NK-92 (cell line): ENCODE measurements around the gene PARPBP.
"Not testable (repeated sequence)": the region's sequence is repeated elsewhere in the genome, so short reads cannot be mapped to it uniquely, and the experiment has no call there.

Experiments used
- DNase-seq: peaks from one replicate; lab custom pipeline; 2025; ENCODE audit not compliant: unreplicated experiment; lab: John Stamatoyannopoulos, UW

PARPBP gene, protein sequence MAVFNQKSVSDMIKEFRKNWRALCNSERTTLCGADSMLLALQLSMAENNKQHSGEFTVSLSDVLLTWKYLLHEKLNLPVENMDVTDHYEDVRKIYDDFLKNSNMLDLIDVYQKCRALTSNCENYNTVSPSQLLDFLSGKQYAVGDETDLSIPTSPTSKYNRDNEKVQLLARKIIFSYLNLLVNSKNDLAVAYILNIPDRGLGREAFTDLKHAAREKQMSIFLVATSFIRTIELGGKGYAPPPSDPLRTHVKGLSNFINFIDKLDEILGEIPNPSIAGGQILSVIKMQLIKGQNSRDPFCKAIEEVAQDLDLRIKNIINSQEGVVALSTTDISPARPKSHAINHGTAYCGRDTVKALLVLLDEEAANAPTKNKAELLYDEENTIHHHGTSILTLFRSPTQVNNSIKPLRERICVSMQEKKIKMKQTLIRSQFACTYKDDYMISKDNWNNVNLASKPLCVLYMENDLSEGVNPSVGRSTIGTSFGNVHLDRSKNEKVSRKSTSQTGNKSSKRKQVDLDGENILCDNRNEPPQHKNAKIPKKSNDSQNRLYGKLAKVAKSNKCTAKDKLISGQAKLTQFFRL

GRCh38 chr12:102119674-102120563 lies at the start of gene PARPBP, which contains the start of gene NUP37:
Gene PARPBP, plus strand, starts transcription at chr12:102120183. Its CDS starts 3,706 bp downstream, at chr12:102123889.
Gene NUP37, minus strand, starts transcription at chr12:102120114. Its CDS starts 1,596 bp downstream, at chr12:102118518.
- DNase-seq = peak; percentile 57

GRCh38 chr12:102072092-102072491 lies 47.9 kb upstream of the PARPBP start:
- not testable (repeated sequence) for DNase-seq

DNA sequence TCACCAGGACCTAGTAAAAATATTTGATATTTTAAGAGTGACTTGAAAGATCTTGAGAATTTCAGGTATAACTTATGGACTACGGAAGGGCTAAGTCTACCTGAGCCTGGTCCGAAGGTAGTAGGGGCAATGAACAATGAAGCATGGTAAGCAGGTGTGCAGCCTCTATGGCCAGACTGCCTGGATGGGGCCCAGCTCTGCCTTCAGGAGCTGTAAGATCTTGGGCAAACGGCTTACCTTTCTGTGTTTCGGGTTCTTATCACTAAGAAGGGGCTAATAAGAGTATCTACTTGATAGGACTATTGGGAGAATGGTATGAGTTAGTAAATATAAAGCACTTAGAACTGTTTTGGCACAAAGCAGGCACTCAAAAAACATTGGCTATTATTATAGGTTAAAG lies 39.1 kb upstream of the PARPBP start:
- DNase-seq = no peak

- not testable (repeated sequence) for DNase-seq
Observed at GRCh38 chr12:102089228-102089835, 30.7 kb upstream of the PARPBP start.

GRCh38 chr12:102093319-102093718 lies 26.7 kb upstream of the PARPBP start:
- DNase-seq = no peak

- no peak for DNase-seq
Observed at GRCh38 chr12:102095677-102096263, 24.2 kb upstream of the PARPBP start.

DNA sequence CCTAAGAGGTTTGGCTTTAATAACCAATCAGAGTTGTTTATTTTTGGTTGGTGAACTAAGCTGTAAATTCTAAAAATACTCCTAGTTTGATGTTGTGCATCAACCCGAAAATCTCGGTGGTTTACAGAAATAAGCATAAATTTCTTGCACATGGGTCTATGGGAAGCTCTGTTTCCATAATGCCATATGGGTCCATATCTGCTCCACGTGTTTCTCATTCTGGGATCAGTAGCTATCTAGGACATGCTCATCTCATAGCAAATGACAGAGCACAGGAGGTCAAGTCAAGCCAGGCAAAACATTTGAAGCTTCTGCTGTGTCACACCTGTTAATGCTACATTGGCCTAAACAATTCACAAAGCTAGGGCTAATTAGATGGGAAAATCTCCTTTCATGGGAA lies 23.1 kb upstream of the PARPBP start:
- no peak for DNase-seq

DNA sequence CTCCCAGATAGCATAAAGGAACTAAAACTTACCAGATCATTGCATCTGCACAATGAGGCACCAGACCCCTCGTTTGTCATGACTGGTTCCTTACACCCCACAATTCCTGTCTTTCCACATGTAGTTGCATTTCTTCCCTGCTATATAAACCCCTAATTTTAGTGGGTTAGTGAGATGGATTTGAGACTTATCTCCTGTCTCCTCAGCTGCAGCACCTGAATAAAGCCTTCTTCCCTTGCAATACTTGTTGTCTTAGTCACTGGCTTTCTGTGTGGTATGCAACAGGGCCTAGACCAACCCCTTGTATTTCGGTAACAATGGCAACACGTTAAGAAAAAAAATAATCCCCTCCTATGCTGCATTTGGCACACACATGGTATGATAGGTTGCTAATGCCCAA lies 13.1 kb upstream of the PARPBP start:
- DNase-seq = no peak

GRCh38 chr12:102107970-102108369 lies 12.0 kb upstream of the PARPBP start:
- no peak for DNase-seq

GRCh38 chr12:102110782-102111181 lies 9.2 kb upstream of the PARPBP start:
- no peak for DNase-seq

DNA sequence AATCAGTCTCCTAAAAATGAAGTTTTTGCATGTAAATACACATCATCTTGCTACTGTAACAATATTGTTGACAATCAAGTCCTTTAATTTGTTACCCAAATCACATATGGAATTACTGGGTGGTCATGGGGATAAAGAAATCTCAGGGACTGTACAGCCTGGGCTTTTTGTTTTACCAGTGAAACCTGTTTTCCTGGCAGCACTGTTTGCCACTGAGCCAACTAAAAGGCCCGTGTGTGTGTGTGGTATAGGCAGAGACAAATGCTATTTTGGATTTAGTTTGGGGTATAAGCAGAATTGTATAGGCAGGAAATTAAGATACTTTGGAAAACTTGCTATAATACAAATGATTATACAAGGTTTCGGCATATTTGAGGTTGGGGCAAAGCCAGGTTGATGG lies 5.8 kb upstream of the PARPBP start:
- no peak for DNase-seq

DNA sequence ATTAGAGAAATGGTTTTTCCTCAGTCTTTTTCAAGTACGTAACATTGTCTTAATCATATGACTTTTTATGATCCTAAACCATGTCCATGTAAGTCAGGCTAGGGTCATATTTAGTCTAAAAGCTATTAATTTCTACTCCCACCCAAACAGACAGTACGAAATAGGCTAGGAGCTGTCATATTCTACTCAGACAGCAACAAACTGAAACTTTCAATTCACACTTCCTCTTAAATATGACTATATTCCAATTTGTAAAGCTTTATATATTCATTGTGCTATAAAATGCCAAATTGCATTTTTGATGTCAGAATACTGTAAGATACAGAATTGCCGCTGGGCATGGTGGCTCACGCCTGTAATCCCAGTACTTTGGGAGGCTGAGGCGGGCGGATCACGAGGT lies 3.6 kb upstream of the PARPBP start:
- no peak for DNase-seq

DNA sequence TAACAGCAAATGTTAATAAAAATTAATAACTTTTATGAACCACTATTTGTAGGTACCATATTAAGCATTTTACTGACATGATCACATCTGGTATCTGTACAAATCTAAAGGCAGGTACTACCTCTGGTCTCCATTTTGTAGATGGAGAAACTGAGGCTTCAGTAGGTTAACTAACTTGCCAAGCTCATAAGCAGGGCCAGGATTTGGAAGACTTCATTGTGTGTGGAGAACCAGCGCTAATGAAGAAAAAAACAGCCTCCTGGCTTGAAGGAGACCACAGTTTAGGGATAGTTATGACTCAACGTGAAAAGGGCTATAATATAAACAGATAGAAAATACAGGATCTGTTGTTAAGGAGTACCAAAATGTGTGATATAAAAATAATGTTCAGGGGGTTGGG lies 1.1 kb upstream of the PARPBP start:
- no peak for DNase-seq

DNA sequence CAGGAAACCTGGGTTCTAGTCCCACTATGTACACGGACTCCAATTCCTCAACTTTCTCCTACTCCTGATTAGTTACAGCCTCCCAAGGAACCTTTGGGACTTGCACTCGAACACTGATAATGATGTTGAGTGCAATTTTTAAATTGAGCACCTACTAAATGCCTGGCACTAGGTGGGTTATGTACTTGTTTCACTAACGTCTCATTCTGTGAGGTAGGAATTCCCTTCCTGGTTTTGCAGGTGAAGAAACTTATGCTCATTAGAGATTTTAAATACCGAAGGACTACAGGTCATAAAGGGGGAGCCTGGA lies 536 bp downstream of the PARPBP start:
- DNase-seq = no peak

DNA sequence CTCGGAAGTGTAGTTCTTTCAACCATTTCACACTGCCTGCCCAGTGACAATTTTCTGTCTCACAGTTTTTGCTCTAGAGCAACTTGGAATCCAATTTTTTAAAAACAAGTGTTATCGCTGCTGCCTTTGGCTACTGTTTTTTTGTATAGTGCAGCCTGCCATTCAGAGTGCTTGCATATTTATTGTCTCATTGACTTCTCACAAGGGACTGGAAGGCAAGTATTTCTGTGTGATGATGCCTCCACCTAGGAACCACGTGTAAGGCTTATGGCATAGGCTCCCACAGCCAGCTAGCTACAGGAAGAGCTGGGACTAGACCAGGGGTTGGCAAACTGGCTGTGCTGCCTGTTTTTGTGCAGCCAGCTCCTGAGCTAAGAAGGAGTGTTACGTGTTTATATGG lies 903 bp downstream of the PARPBP start:
- DNase-seq = no peak

GRCh38 chr12:102121328-102121727 lies 1.3 kb downstream of the PARPBP start:
- not testable (repeated sequence) for DNase-seq

DNA sequence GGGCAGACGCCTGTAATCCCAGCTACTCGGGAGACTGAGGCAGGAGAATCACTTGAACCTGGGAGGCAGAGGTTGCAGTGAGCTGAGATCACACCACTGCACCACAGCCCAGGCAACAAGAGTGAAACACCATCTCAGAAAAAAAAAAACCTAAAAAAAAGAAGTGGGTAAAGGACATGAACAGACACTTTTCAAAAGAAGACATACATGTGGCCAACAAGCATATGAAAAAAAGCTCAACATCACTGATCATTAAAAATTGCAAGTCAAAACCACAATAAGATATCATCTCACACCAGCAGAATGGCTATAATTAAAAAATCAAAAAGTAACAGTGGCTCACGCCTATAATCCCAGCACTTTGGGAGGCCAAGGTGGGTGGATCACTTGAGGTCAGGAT lies 10.7 kb downstream of the PARPBP start:
- DNase-seq = not testable (repeated sequence)

- not testable (repeated sequence) for DNase-seq
Observed at GRCh38 chr12:102131442-102131841, 11.5 kb downstream of the PARPBP start.

GRCh38 chr12:102137619-102138018 lies 17.6 kb downstream of the PARPBP start:
- DNase-seq = not testable (repeated sequence)

GRCh38 chr12:102142866-102143373 lies 22.9 kb downstream of the PARPBP start:
- not testable (repeated sequence) for DNase-seq

- no peak for DNase-seq
Observed at GRCh38 chr12:102144221-102144620, 24.2 kb downstream of the PARPBP start.
